Stimulated activated naive CD8-positive, alpha-beta T cell treated with anti-CD3 and anti-CD28 coated beads, Interleukin-15, Interleukin-2, amounts not matched to agents 100 ng/mL and 50 ng/mL, for 24 hours (primary cell): Measurements from ENCODE around the gene SOAT1.
"Not testable (repeated sequence)": the region's sequence is repeated elsewhere in the genome, so short reads cannot be mapped to it uniquely, and the experiment has no call there.

Experiments
- H3K27ac Mint-ChIP-seq: one replicate; pipeline ENCODE4 v1.8.0; 2021; ENCODE audit warnings: mild to moderate bottlenecking, mixed read lengths
- H3K27me3 Mint-ChIP-seq: one replicate; pipeline ENCODE4 v1.8.0; 2021; ENCODE audit warnings: mixed read lengths
- H3K36me3 Mint-ChIP-seq: one replicate; pipeline ENCODE4 v1.8.0; 2021; ENCODE audit warnings: low read depth, mixed read lengths
- H3K4me1 Mint-ChIP-seq: one replicate; pipeline ENCODE4 v1.8.0; 2021; ENCODE audit warnings: low read depth, mixed read lengths
- H3K4me3 Mint-ChIP-seq: one replicate; pipeline ENCODE4 v1.8.0; 2021; ENCODE audit warnings: mild to moderate bottlenecking, mixed read lengths
- H3K9me3 Mint-ChIP-seq: one replicate; pipeline ENCODE4 v1.8.0; 2021; ENCODE audit warnings: mixed read lengths

SOAT1 gene

GRCh38 chr1:179293340-179294327, at the start of gene SOAT1:
Gene SOAT1 (plus strand): TSS chr1:179293797. CDS start chr1:179302685, 8,888 bp downstream.
- H3K4me3 Mint-ChIP-seq: peak within 1 kb of the TSS; percentile 99
- peaks cover 47% of the 10 kb centered on the region for H3K4me1 Mint-ChIP-seq
- H3K36me3 Mint-ChIP-seq: peaks cover 13% of the 10 kb centered on the region
- H3K9me3 Mint-ChIP-seq: no peaks in the 10 kb centered on the region
- no peaks in the 10 kb centered on the region for H3K27me3 Mint-ChIP-seq
- peak within 1 kb of the TSS; percentile 95 for H3K27ac Mint-ChIP-seq

- not testable (repeated sequence) for H3K9me3 Mint-ChIP-seq, H3K4me1 Mint-ChIP-seq, H3K27ac Mint-ChIP-seq, H3K4me3 Mint-ChIP-seq, H3K36me3 Mint-ChIP-seq, H3K27me3 Mint-ChIP-seq
Measured at GRCh38 chr1:179245426-179245825, 48.2 kb upstream of the SOAT1 start.

GRCh38 chr1:179247923-179248322, 45.7 kb upstream of the SOAT1 start:
- H3K27me3 Mint-ChIP-seq: no peaks in the 10 kb centered on the region
- no peaks in the 10 kb centered on the region for H3K4me1 Mint-ChIP-seq
- no peak overlapping the region for H3K4me3 Mint-ChIP-seq
- no peaks in the 10 kb centered on the region for H3K36me3 Mint-ChIP-seq
- no peaks in the 10 kb centered on the region for H3K9me3 Mint-ChIP-seq
- no peak overlapping the region for H3K27ac Mint-ChIP-seq

- Mint-ChIP-seq H3K27me3 (no peaks in the 10 kb centered on the region), H3K36me3 (no peaks in the 10 kb centered on the region), H3K4me3 (no peak overlapping the region), H3K27ac (no peak overlapping the region), H3K9me3 (no peaks in the 10 kb centered on the region), H3K4me1 (no peaks in the 10 kb centered on the region)
Measured at GRCh38 chr1:179251675-179252074, 41.9 kb upstream of the SOAT1 start.

- Mint-ChIP-seq H3K27ac (no peak overlapping the region), H3K27me3 (no peaks in the 10 kb centered on the region), H3K4me3 (no peak overlapping the region), H3K9me3 (no peaks in the 10 kb centered on the region), H3K36me3 (no peaks in the 10 kb centered on the region), H3K4me1 (no peaks in the 10 kb centered on the region)
Measured at GRCh38 chr1:179252606-179253005, 41.0 kb upstream of the SOAT1 start.

GRCh38 chr1:179253286-179253972, 40.2 kb upstream of the SOAT1 start:
- H3K27me3 Mint-ChIP-seq: no peaks in the 10 kb centered on the region
- H3K9me3 Mint-ChIP-seq: no peaks in the 10 kb centered on the region
- no peak overlapping the region for H3K4me3 Mint-ChIP-seq
- H3K4me1 Mint-ChIP-seq: no peaks in the 10 kb centered on the region
- no peak overlapping the region for H3K27ac Mint-ChIP-seq
- H3K36me3 Mint-ChIP-seq: no peaks in the 10 kb centered on the region

- Mint-ChIP-seq H3K27me3 (no peaks in the 10 kb centered on the region), H3K4me1 (no peaks in the 10 kb centered on the region), H3K36me3 (no peaks in the 10 kb centered on the region), H3K4me3 (no peak overlapping the region), H3K27ac (no peak overlapping the region), H3K9me3 (no peaks in the 10 kb centered on the region)
Measured at GRCh38 chr1:179262183-179262582, 31.4 kb upstream of the SOAT1 start.

GRCh38 chr1:179263121-179263520, 30.5 kb upstream of the SOAT1 start:
- Mint-ChIP-seq H3K4me3 (no peak overlapping the region), H3K27me3 (no peaks in the 10 kb centered on the region), H3K4me1 (no peaks in the 10 kb centered on the region), H3K9me3 (no peaks in the 10 kb centered on the region), H3K36me3 (no peaks in the 10 kb centered on the region), H3K27ac (no peak overlapping the region)

GRCh38 chr1:179264507-179264906, 29.1 kb upstream of the SOAT1 start:
- Mint-ChIP-seq H3K36me3 (no peaks in the 10 kb centered on the region), H3K27ac (no peak overlapping the region), H3K4me3 (no peak overlapping the region), H3K27me3 (no peaks in the 10 kb centered on the region), H3K4me1 (no peaks in the 10 kb centered on the region), H3K9me3 (no peaks in the 10 kb centered on the region)

- no peak overlapping the region for H3K27ac Mint-ChIP-seq
- H3K36me3 Mint-ChIP-seq: no peaks in the 10 kb centered on the region
- H3K4me3 Mint-ChIP-seq: no peak overlapping the region
- no peaks in the 10 kb centered on the region for H3K4me1 Mint-ChIP-seq
- H3K27me3 Mint-ChIP-seq: no peaks in the 10 kb centered on the region
- H3K9me3 Mint-ChIP-seq: no peaks in the 10 kb centered on the region
Measured at GRCh38 chr1:179269071-179269470, 24.5 kb upstream of the SOAT1 start.

- H3K4me1 Mint-ChIP-seq, H3K4me3 Mint-ChIP-seq, H3K36me3 Mint-ChIP-seq, H3K27ac Mint-ChIP-seq, H3K27me3 Mint-ChIP-seq, H3K9me3 Mint-ChIP-seq: not testable (repeated sequence)
Measured at GRCh38 chr1:179274424-179274823, 19.2 kb upstream of the SOAT1 start.

GRCh38 chr1:179278920-179279319, 14.7 kb upstream of the SOAT1 start:
- peaks cover 5% of the 10 kb centered on the region for H3K9me3 Mint-ChIP-seq
- no peak overlapping the region for H3K27ac Mint-ChIP-seq
- no peak overlapping the region for H3K4me3 Mint-ChIP-seq
- no peaks in the 10 kb centered on the region for H3K4me1 Mint-ChIP-seq
- peaks cover 3% of the 10 kb centered on the region for H3K36me3 Mint-ChIP-seq
- H3K27me3 Mint-ChIP-seq: peaks cover 3% of the 10 kb centered on the region

GRCh38 chr1:179283992-179284391, 9.6 kb upstream of the SOAT1 start:
- Mint-ChIP-seq H3K27me3 (peaks cover 3% of the 10 kb centered on the region), H3K9me3 (peaks cover 5% of the 10 kb centered on the region), H3K4me1 (no peaks in the 10 kb centered on the region), H3K36me3 (peaks cover 1% of the 10 kb centered on the region), H3K27ac (no peak overlapping the region), H3K4me3 (no peak overlapping the region)

- peaks cover 3% of the 10 kb centered on the region for H3K4me1 Mint-ChIP-seq
- H3K36me3 Mint-ChIP-seq: no peaks in the 10 kb centered on the region
- H3K27ac Mint-ChIP-seq: no peak overlapping the region
- no peak overlapping the region for H3K4me3 Mint-ChIP-seq
- no peaks in the 10 kb centered on the region for H3K27me3 Mint-ChIP-seq
- H3K9me3 Mint-ChIP-seq: no peaks in the 10 kb centered on the region
Measured at GRCh38 chr1:179287946-179288345, 5.7 kb upstream of the SOAT1 start.

GRCh38 chr1:179288977-179289376, 4.6 kb upstream of the SOAT1 start:
- H3K4me1 Mint-ChIP-seq: peaks cover 8% of the 10 kb centered on the region
- no peaks in the 10 kb centered on the region for H3K36me3 Mint-ChIP-seq
- no peaks in the 10 kb centered on the region for H3K27me3 Mint-ChIP-seq
- H3K4me3 Mint-ChIP-seq: no peak overlapping the region
- H3K9me3 Mint-ChIP-seq: no peaks in the 10 kb centered on the region
- no peak overlapping the region for H3K27ac Mint-ChIP-seq
